Stimulated activated CD8-positive, alpha-beta memory T cell treated with anti-CD3 and anti-CD28 coated beads, Interleukin-7, amount 100 ng/mL, for 48 hours (primary cell): ENCODE measurements around the gene VWA5B1.

Experiments
- DNase-seq, 2 donors: peaks; one replicate each; pipeline ENCODE4 v3.0.0-alpha.2; 2020; ENCODE audit warnings: low read depth in 1 of 2; ENCODE audit errors: extremely low read depth in 1 of 2

VWA5B1 gene

DNA sequence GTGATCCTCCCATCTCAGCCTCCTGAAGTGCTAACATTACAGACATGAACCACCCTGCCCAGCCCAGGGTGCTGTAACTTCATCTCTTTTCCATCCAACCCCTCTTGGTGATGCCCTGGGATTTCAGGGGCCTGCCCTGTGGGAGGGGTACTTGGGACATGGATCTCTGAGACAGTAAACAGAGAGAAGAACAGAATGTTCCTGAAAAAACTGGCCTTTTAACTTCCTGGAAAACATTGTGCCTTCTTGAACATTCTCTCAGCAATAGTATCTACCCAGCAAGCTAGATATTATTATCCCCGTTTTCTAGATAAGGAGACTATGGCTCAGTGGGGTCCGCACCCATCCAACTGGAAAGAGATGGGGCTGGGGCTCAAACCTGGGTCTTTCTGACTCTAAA, 57.0 kb downstream of the VWA5B1 start:
- DNase-seq, result no peak

DNA sequence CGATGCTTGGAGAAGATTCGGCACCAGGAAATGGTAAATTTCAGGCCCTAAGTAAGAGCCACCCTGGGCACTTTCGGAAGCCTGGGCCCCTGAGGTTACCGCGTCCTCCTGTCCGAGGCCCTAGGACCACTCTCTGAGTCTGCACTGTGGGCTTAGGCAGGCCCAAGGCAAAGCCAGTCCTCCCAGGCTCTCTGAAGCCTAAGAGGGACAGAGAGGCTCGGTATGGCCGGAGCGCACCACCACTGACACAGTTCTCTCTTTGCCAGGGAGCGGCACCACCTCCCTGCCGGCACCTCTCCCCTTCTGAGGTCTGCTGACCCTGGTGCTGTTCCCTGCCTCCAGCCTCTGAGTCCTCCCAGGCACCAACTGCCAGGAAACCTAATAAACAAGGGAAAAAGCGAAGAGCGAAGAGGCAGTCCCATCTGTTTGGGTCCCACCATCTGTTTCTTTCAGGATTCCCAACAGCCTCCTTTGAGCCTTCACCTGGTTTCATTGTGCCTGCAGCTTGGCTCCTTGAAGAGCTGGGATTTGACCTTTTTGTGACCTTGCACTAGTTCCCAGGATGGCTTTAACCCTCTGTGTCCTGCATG, 57.7 kb downstream of the VWA5B1 start:
- no peak for DNase-seq

DNA sequence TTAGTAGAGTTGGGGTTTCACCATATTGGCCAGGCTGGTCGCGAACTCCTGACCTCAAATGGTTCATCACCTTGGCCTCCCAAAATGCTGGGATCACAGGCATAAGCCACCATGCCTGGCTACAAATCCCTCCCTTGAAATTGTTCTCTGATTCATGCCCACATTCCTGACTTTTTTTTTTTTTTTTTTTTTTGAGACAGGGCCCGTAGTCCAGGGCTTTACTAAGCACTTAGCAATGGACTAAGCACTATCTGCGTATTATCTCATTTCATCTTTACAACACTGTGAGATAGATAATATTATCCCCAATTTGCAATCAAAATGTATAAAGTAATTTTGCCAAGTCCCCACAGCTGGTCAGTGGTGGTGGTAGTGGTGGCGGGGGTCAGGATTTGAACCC, 58.9 kb downstream of the VWA5B1 start:
- DNase-seq, result no peak

DNA sequence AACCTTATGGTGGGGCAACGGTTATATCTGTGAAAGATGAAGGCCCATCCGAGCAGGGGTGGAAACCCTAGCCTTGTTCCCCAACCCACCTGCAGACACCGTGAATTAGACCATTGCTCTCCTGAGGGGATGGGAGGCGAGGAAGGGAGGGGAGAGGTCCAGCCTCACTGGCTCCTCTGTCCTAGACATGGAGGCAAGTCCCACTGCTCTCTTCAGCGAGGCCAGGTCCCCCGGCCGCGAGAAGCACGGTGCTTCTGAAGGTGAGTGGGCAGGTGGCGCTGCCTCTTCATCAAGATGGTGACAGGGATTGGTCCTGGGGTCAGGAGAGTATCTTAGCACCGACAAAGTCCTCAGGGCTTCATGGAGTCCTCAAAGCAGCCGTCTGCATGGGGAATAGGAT, 59.3 kb downstream of the VWA5B1 start:
- no peak for DNase-seq

DNA sequence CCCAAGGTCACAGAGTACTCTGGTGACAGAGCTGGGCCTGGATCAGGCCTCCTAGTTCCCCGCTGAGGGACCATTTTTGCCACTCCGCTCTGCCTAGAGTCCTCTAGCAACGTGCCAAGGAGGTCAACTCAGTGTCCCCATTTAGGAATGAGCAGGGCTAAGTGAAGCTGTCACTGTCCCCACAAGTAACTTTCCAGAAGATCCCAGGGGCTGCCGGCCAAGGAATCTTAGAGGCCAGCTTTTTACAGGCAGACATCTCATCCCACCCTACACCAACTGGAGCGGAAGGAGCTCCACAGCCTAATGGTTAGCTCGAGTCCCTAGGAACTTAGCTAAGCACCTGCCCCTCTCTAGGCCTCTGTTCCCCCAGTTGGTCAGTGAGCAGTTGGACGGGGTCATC, 59.7 kb downstream of the VWA5B1 start:
- DNase-seq, result no peak

DNA sequence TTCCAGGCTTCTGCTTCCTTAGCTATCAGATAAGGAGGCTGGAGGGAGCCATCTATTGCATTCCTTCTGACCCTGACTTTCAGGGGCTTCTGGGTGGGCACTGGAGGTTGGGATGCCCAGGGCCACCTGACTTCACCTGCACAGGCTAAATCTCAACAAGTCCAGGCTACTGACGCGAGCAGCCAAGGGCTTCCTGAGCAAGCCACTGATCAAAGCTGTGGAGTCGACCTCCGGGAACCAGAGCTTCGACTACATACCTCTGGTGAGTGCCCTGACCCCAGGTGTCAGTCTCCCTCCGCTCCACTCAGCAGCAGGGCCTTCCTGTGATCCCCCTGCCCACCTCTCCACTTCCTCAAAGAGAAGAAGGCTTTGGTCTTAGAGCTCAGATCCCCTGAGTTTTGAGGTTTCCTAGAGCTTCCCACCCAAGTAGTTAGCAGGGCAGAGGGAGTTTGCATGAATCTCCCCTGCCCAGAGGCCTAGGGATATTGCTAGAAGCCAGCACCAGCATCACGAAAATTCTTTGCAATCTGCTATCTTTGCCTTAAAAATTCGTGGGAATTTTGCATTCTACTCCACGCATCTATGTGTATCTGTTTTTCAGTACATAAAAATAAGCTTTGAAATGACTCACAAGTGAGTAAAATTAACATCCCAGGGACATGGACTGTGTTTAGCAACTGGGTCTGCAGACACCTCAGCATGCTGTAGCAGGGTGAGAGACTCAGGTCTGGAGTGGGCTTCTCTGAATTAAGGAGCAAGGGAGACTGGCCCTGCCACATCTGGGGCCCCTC, 61.4 kb downstream of the VWA5B1 start:
- DNase-seq, result no peak

DNA sequence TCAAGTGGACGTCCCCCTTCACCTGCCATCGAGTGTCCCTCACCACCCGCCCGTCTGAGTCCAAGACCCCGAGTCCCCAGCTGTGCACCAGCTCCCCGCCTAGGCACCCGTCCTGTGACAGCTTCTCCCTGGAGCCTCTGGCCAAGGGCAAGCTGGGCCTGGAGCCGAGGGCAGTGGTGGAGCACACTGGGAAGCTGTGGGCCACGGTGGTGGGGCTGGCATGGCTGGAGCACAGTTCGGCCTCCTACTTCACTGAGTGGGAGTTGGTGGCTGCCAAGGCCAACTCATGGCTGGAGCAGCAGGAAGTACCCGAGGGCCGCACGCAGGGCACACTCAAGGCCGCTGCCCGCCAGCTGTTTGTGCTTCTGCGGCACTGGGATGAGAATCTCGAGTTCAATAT, 63.2 kb downstream of the VWA5B1 start:
- DNase-seq, result no peak

DNA sequence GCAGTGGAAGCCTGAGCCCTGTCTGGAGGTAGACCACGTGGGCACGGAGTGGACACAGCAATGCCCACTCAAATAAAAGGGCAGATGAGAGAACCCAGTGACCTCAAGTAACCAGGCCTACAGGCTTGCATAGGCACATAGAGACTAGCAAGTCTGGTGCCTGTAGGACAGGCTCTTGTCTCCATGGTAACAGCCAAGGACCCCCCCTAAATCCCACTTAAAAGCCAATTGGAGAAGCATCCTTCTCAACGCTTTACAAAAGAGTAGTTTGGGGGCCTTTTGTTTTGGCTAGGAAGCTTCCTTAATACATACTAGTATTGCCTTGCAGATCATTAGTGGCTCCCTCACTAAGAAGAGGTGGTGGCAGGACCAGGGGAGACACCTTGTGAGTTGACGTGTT, 63.9 kb downstream of the VWA5B1 start:
- DNase-seq, result no peak

DNA sequence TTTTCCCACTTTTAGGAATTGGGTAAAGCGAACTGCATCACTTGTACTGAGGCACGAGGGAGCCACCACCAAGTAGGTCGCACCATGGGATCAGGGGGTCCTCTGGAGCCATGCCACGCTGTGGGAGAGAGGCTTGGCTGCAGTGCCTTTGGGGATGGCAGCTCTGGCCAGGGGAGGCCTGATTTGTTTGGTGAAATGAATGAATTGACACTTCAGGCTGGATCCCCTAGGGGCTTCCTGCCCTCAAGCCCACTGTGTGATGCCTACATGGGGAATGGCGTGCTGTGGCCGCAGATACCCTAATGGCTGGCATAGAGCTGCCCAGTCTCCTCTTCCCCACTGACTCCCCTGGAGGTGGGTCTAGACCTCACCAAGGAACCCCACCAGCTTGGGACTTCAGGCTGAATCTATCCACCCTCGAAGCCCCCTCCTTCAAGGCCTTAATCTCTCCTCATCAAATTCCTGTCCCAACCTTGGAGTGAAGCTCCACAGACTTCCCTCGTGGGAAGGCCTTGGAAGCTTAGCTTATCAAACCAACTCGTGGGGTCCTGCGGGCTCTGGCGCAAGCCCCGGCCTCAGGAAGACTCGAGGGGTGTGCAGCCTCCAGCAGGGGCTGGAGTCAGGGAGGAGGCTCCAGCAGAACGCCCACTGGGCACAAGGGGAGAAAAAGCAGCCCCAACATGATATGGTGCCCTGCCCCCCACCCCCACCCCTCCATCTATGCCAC, 64.6 kb downstream of the VWA5B1 start:
- DNase-seq, result no peak

DNA sequence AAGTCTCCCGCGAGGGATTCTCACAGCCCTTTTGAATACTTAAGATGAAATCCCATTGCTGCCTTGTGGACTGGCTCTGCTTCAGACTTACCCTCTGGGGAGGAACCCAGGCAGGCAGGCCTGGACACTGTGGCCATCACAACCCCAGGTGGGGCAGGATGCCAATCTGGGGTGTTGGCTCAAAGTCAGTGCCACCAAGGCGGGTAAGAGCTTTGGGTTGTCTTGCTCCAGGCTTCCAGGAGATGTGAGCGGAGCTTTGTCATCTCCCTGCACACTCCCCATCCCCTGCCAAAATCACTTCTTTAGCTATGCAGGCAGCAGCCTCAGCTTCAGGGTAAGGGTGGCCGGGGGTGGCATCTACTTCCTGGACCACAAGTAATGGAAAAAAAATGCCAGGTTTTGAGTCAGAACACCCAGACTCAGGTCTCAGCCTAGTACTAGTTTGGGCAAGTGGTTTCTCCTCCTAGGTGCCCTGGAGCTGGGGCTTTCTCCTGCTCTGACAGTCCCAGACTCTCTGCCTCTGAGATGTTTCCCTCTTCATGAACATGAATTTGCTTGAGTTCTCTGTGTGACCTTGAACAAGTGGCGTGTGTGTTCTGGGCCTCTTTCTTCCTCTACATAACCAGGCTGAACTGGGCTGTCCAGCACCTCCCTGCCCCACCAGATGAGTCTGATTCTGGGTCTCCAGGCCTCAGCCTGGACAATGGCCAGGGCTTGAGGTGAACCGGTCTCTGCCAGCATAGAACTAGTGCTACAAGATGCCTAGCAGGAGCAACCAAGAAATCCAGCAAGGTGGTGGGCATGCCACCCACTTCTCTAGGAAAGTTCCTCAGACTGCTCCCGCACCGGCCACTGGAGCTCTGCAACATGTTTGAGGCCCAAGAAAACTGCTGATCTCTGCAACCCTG, 65.4 kb downstream of the VWA5B1 start:
- DNase-seq, result no peak

DNA sequence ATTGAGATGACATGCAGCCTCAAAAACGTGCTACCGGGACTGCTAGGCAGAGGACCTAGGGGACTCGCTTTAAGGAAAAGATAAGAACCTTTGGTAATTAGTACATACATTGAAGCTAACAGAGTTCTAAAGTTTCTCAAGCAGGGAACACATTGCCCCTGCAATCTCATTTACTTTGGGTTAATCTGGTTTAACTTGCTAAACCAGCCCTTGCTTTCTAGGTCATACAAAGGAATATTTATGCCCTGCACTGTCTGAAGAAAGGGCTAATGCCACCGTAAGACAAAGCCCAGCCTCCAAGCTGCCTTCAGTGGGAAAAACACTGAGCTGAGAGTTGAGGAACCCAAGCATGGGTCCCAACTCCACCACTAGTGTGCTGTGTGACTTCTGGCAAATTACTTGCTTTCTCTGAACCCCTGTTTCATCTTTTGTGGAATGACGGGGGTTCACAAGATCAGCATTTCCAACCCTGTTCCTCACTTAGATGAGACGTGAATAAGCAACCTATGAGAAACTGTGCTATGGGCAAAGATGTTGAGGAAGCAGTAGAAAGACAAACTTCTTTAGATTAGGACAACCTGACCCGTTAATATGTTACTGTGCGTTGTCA, 66.3 kb downstream of the VWA5B1 start:
- no peak for DNase-seq

DNA sequence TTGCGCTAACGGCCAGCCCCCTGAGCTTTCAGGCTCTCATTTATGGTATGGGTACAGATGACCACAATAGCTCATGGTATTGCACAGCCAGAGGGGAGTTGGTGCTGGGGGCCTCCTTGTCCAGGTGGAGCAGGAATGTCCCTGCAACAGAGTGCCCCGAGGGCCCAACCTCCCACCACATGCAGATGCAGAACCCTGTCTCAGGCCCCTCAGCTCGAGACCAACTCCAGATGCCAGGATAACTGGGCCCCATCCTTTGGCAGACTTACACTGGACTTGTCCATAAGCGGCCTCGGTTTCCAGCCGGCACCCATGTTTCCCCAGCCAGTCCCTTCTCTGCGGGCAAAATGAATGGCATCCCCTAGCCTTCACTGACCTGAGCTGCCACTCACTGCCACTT, 67.1 kb downstream of the VWA5B1 start:
- no peak for DNase-seq

DNA sequence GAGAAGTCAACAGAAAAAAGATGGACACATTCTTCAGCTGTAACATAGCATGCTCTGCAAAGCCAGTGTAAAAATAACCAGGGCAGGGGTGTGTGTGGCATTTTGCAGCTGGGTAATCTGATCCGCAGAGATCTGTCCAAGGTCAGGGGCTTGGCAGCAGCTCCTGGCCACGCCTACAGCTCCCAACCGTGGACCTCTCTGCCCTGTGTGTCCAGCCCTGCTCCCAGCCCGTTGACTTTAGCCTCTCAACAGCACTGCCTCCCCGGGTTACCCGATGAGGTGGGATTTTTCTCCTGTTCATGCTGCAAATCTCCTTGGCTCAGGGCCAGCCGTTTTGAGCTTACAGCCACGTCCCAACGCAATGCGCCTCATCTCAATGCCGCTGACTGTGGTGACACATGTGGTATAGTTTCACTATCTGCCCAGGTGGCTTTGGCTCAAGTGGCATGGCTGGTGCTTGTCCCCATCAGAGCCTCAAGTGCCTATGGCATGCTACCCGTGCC, 68.1 kb downstream of the VWA5B1 start:
- no peak for DNase-seq

DNA sequence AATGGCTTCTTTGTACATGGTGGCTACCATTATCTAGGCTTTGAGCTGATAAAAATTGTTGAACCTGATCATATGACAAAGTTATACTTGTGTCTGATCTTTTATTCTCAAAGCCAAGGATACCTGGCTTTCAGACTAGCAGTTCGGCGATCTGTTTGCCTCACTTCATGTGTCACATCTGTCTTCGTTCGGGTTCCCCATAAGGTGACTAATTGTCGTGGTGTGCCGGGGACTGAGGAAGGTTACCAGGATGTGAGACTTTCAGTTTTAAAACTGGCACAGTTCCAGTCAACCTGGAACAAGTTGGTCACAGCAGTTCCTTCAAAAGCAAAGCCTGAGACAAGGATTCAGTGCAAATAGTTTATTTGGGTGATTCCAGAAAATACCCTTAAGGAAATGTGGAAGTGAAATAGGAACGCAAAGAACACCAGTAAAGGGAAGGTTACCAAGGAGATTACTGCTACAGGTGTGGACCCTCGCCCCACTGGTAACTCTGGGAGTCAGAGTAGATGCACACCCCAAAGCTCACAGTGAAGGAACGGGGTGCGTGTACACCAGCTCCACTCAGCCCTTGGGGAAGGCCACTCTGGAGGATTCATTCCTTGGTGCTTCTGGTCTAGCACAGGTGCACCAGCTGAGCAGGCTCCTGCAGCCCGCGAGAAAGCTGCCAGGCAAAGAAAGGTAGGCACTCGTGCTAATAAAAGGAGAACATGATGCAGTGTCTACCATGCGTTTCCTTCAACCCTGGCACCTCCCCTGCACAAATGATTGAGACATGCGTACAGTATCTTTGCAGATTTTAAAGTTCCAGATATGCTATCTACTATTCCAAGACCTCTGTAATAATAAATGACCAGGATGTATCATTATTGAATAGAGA, 69.0 kb downstream of the VWA5B1 start:
- DNase-seq, result peak in 1 of 2 donors; percentile 63

DNA sequence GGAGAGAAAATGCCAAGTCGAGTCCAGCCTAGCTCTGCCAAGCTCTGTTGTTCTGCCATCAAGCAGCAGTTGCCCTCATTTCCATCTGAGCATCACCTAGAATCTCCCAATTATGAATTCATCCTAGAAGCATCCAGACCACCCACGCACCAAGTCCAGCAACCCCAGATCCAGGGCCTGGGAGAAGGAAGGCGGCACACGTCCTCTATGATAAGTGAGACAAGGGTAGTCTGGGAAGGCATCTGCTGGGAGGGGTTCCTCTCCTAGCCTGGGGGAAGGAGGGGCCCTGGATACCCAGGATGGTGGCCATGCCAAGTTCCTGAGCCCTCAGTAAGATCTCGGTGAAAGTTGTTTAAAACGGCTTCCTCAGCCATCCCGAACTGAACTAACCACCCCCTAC, 70.7 kb downstream of the VWA5B1 start:
- DNase-seq, result no peak

DNA sequence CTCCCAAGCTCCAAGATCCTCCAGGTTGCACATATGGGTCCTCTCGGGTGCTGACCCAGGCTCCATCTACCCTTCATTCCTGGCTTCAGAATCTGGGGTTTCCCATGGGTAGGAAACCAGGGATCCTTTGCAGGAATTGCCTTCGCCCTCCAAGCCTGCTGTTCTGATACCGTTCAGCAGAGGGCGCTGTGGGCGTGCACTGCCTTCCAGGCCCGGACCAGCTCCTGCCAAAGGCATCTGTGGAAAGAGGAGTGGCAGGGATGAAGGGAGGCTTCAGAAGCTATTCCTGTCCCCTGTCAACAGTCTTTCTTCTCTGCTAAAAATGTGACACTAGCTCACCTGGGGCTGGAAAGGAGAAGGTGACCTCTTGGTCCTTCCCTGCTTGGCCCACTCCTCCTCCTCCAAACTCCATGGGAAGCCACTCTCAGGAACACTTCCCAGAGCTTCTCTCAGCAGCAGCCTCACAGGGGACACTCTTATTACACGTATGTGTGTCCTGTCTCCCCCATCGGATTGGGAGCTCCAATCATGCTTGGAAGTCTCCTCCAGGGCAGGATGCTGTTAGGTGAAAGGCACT, 71.2 kb downstream of the VWA5B1 start:
- DNase-seq, result no peak

DNA sequence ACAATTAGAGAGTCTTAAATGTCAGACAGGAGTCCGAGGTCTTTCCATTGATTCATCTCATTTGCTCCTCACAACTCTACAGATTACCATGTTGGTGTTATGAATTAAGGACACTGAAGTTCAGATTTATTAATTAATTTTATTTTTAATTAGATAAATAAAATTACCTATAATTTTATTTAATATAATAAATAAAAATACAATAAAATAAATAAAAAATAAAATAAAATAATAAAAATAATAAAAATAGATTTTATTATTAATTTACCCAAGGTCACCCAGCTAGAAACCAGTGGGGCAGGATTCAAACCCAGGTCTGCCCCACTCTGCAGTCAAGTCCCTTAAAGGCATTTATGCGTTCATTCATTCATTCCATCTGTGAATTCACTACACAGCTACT, 72.2 kb downstream of the VWA5B1 start:
- no peak for DNase-seq

DNA sequence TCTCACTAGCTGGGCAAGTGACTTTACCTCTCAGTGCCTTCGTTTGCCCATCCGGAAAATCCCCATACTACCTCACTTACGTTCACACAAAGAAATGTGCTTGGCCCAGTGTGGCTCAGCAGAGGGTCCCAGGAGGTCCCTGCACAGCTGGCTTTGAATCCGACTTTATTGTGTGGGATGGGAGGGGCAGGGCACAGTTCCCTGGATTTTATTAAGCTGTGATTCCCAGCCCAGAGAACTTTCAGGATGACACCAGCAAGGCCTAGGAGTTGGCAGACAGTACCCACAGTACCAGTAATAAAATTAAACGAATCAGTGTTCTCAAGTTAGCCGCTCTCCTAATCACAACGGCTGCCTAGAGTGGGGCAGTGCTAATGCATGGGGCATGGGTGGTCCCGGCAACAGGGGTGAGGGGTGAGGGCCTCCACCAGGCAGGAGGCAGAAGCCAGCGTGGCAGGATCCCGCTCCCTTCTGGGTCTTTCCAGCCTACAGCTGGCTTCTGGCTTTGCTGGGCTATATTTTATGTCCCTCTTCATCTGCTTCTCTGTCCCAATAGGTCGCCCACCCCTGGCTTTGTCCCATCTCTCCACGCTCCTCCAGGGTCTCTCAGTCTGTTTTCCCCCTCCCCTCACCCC, 74.9 kb downstream of the VWA5B1 start:
- no peak for DNase-seq

DNA sequence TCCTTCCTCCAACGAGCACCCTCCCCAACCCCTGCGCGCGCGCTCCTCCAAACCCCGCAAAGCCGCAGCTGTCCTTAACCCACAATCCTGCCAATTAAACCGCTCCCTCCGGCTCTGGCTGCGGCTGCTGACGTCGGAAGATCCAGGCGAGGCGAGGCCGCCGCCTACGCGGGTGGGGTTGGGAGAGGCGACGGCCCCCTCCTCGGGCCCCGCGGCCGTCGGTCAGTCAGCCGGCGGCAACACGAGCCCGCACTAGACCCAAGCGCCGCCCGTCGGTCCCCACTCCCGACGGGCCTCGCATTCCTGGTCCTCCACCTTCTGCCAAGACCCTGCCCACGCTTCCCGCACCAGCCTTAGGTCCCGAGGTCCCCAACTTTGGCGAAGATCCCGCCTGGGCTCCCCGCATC, 75.4 kb downstream of the VWA5B1 start:
- no peak for DNase-seq
